Spleen (tissue), 11 donors: ENCODE measurements around the gene RPGRIP1L. TPM values are rescaled to one million over a fixed set of nuclear protein-coding genes. Genes with fewer than 3 reads are reported as not detected.
"Not testable (repeated sequence)": the region's sequence is repeated elsewhere in the genome, so short reads cannot be mapped to it uniquely, and the experiment has no call there.

ENCODE experiments used
- DNase-seq: peaks from one replicate; pipeline ENCODE4 v3.0.0-alpha.2; 2020
- H3K27ac ChIP-seq, 8 donors: fragments of 200-600 bp; sonication (generic) in 7 of 8; 1 replicate in 4 of 8; 2 replicates in 4 of 8; pipeline versions ENCODE4 v1.5.0 to v1.8.0; 2016 to 2021; ENCODE audit warnings: inconsistent platforms in 4 of 8, mild to moderate bottlenecking in 4 of 8, moderate library complexity in 1 of 8
- H3K27me3 ChIP-seq, 7 donors: fragments of 200-600 bp; sonication (generic) in 6 of 7; replicated peaks in 1 of 7; 1 replicate in 4 of 7; 2 replicates in 3 of 7; pipeline versions ENCODE4 v1.5.0 to v1.8.0; 2016 to 2021; ENCODE audit warnings: inconsistent platforms in 3 of 7, mild to moderate bottlenecking in 1 of 7
- H3K36me3 ChIP-seq, 6 donors: fragments of 200-600 bp; sonication (generic) in 5 of 6; 1 replicate in 4 of 6; 2 replicates in 2 of 6; pipeline versions ENCODE4 v1.5.0 to v1.8.0; 2016 to 2021; ENCODE audit warnings: inconsistent platforms in 2 of 6
- H3K4me1 ChIP-seq, 6 donors: fragments of 200-600 bp; sonication (generic) in 5 of 6; 1 replicate in 3 of 6; 2 replicates in 3 of 6; pipeline versions ENCODE4 v1.5.0 to v1.8.0; 2016 to 2021; ENCODE audit warnings: inconsistent platforms in 3 of 6
- H3K4me3 ChIP-seq, 8 donors: fragments of 200-600 bp; sonication (generic) in 7 of 8; 1 replicate in 4 of 8; 2 replicates in 4 of 8; pipeline versions ENCODE4 v1.5.0 to v1.8.0; 2016 to 2021; ENCODE audit warnings: inconsistent platforms in 4 of 8, mild to moderate bottlenecking in 4 of 8, moderate library complexity in 2 of 8
- H3K9me3 ChIP-seq, 8 donors: fragments of 200-600 bp; sonication (generic) in 7 of 8; 1 replicate in 4 of 8; 2 replicates in 4 of 8; pipeline versions ENCODE4 v1.5.0 to v1.8.0; 2016 to 2021; ENCODE audit warnings: inconsistent platforms in 4 of 8
- CTCF ChIP-seq, 11 experiments: fragments of 200-600 bp in 7 of 11; fragments of 450-650 bp in 4 of 11; sonication (generic) in 4 of 11; IDR thresholded peaks in 8 of 11; conservative IDR thresholded peaks in 3 of 11; 1 replicate in 7 of 11; 2 replicates in 4 of 11; pipeline versions ENCODE4 v1.4.0 to v1.8.0; 2016 to 2021; ENCODE audit warnings: antibody characterized with exemption in 11 of 11, inconsistent platforms in 4 of 11, mild to moderate bottlenecking in 1 of 11
- POLR2A ChIP-seq, 3 donors: fragments of 450-650 bp; IDR thresholded peaks; one replicate each; pipeline ENCODE4 v1.5.1; 2017; ENCODE audit warnings: antibody characterized with exemption in 3 of 3, mild to moderate bottlenecking in 1 of 3
- POLR2AphosphoS5 ChIP-seq, 3 donors: sonication (generic); formaldehyde crosslinking; IDR thresholded peaks; one replicate each; pipeline ENCODE4 v1.5.1; 2017; ENCODE audit warnings: antibody characterized with exemption in 3 of 3
- WGBS, 5 donors: extraction: QIAGEN DNeasy Blood & Tissue Kit in 3 of 5; methylation state at CpG; one replicate each; pipeline versions ENCODE4 v1.1.5 to v1.1.7; 2013 to 2018; 5-methylcytosine and 5-hydroxymethylcytosine counted together
- intact Hi-C: fragments of 100-400 bp; cut with DNase I; formaldehyde crosslinking; loops from one replicate; pipeline ENCODE4 v1.15.0; 2023; ENCODE audit warnings: low total_unique reads
- polyA plus RNA-seq, 3 donors: library from polyadenylated mRNA; stranded (reverse); fragments of 200-250 nt; gene quantifications; one replicate each; pipeline ENCODE4 v1.2.1, GENCODE V29; 2013
- total RNA-seq, 7 donors: library from RNA; depleted of rRNA in 3 of 7; stranded (reverse); fragments of >200 nt in 3 of 7; fragmentation: NEBNext Ultra II Directional in 4 of 7; extraction: Animal tissue kit (Norgen Biotek cat#: 25700) in 4 of 7; gene quantifications; one replicate each; pipeline versions ENCODE4 v1.1.0 to v1.2.1, GENCODE V29; 2016 to 2021
- donor health status: healthy with polysubstance abuse.
- donor health status: DM: no; HTN: no; CAD: no; lungs with moderate emphysema.
- donor health status: DM: no; HTN: no; CAD: no.
- donor health status: Bipolar disorder and iron deficiency.
- donor health status: healthy.
- donor health status: DM: no; HTN: no; CAD: no.
- donor health status: DM: yes; HTN: yes; CAD: no.

The RPGRIP1L gene
- total and polyA plus RNA-seq, 10 donors = 0.65 to 4.4 (median 2.4) TPM

- 83 to 95% (median 91%) methylated on average over 2 of the region's 2 CpGs for WGBS, 5 donors
- H3K4me1 ChIP-seq = peaks cover 9 to 38% (median 19%) of the 10 kb centered on the region in 6 donors
- H3K9me3 ChIP-seq = no peaks in the 10 kb centered on the region
- no peak for DNase-seq
- no peak for TF ChIP-seq POLR2AphosphoS5 (IDR thresholded peaks at IDR 0.05)
- no peak for TF ChIP-seq CTCF (IDR thresholded peaks at IDR 0.05 in 8 of 11, conservative IDR thresholded peaks at IDR 0.05 in 3 of 11)
- TF ChIP-seq POLR2A (IDR thresholded peaks at IDR 0.05) = no peak
- no peaks in the 10 kb centered on the region for H3K27me3 ChIP-seq
- intact Hi-C loops = no loop called here
- H3K27ac ChIP-seq = no peak overlapping the region
- no peak overlapping the region for H3K4me3 ChIP-seq
- H3K36me3 ChIP-seq = no peaks in the 10 kb centered on the region
These were observed 4.8 kb upstream of the RPGRIP1L start for GRCh38 chr16:53708490-53708889.

- Histone ChIP-seq H3K27me3 (no peaks in the 10 kb centered on the region), H3K9me3 (no peaks in the 10 kb centered on the region), H3K36me3 (no peaks in the 10 kb centered on the region), H3K27ac (no peak overlapping the region), H3K4me3 (no peak overlapping the region), H3K4me1 (peaks cover 9 to 45% (median 25%) of the 10 kb centered on the region in 6 donors)
- intact Hi-C loops = no loop called here
- DNase-seq = no peak
- WGBS, 5 donors = 33 to 63% (median 47%) methylated on average over 3 of the region's 3 CpGs
- no peak for TF ChIP-seq POLR2A (IDR thresholded peaks at IDR 0.05)
- no peak for TF ChIP-seq CTCF (IDR thresholded peaks at IDR 0.05 in 8 of 11, conservative IDR thresholded peaks at IDR 0.05 in 3 of 11)
- no peak for TF ChIP-seq POLR2AphosphoS5 (IDR thresholded peaks at IDR 0.05)
These were observed 4.0 kb upstream of the RPGRIP1L start for GRCh38 chr16:53707671-53708070.

- Histone ChIP-seq H3K36me3 (no peaks in the 10 kb centered on the region), H3K4me1 (peaks cover 9 to 45% (median 25%) of the 10 kb centered on the region in 6 donors), H3K9me3 (no peaks in the 10 kb centered on the region), H3K4me3 (peak overlapping the region; percentile 64 to 96 (median 76)), H3K27ac (peak overlapping the region; percentile 7 to 84 (median 75)), H3K27me3 (no peaks in the 10 kb centered on the region)
- no peak for DNase-seq
- intact Hi-C loops = no loop called here
- WGBS, 5 donors = 20 to 29% (median 26%) methylated on average over 6 of the region's 6 CpGs
- TF ChIP-seq POLR2AphosphoS5 (IDR thresholded peaks at IDR 0.05) (no peak), POLR2A (IDR thresholded peaks at IDR 0.05) (no peak), CTCF (IDR thresholded peaks at IDR 0.05 in 8 of 11, conservative IDR thresholded peaks at IDR 0.05 in 3 of 11) (no peak)
These were observed 770 bp upstream of the RPGRIP1L start for GRCh38 chr16:53704445-53704813.

- intact Hi-C loops, DNase-seq, H3K27ac ChIP-seq, H3K36me3 ChIP-seq, H3K4me1 ChIP-seq, H3K4me3 ChIP-seq, H3K9me3 ChIP-seq, H3K27me3 ChIP-seq: not testable (repeated sequence)
- WGBS, 5 donors = 89 to 98% (median 96%) methylated on average over 8 to 30 of the region's 31 CpGs; no CpG with 5 or more reads in 1 of the 5 donors
These were observed 5.4 kb downstream of the RPGRIP1L start for GRCh38 chr16:53698271-53698670.

GRCh38 chr16:53695070-53695469 lies 8.6 kb downstream of the RPGRIP1L start:
- Histone ChIP-seq H3K36me3 (peaks cover 0 to 20% (median 0%) of the 10 kb centered on the region in 6 donors), H3K9me3 (no peaks in the 10 kb centered on the region), H3K4me3 (no peak overlapping the region), H3K27me3 (no peaks in the 10 kb centered on the region), H3K27ac (no peak overlapping the region), H3K4me1 (no peaks in the 10 kb centered on the region)
- DNase-seq = no peak
- TF ChIP-seq POLR2A (IDR thresholded peaks at IDR 0.05) (no peak), CTCF (IDR thresholded peaks at IDR 0.05 in 8 of 11, conservative IDR thresholded peaks at IDR 0.05 in 3 of 11) (no peak), POLR2AphosphoS5 (IDR thresholded peaks at IDR 0.05) (no peak)
- 95 to 98% (median 97%) methylated on average over 1 of the region's 1 CpG for WGBS, 5 donors
- intact Hi-C loops = no loop called here
